ENCODE measurements around the gene XCL2.

Gene XCL2

DNA sequence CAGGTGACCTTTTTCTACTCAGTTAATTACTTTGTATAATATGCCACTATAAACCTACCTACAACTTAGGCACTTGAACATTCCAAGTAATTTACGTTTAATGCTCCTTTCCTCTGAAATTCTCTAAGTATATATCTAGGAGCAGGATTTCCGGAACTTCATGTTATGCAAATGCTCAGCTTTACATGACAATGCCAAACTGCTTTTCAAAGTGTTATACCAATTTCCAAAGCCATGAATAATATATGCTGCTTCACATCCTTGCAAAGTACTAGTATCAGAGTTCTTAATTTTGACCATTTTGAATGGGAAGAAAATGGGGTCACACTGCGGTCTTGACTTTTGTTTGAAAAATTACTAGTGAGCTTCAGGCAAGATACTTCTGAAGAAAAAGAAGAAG is 26.9 kb upstream of the XCL2 start:
- ChIA-PET POLR2A (no interaction called here), CTCF (interaction anchor here (1.2 to 1.3 kb wide), 2 partner anchors 11 to 132 kb away, joined by 3 to 5 read pairs; no protein-coding TSS in a partner anchor)
- no peak for DNase-seq (ENCODE audit: extremely low spot score)
- TF ChIP-seq, protein P1, sequence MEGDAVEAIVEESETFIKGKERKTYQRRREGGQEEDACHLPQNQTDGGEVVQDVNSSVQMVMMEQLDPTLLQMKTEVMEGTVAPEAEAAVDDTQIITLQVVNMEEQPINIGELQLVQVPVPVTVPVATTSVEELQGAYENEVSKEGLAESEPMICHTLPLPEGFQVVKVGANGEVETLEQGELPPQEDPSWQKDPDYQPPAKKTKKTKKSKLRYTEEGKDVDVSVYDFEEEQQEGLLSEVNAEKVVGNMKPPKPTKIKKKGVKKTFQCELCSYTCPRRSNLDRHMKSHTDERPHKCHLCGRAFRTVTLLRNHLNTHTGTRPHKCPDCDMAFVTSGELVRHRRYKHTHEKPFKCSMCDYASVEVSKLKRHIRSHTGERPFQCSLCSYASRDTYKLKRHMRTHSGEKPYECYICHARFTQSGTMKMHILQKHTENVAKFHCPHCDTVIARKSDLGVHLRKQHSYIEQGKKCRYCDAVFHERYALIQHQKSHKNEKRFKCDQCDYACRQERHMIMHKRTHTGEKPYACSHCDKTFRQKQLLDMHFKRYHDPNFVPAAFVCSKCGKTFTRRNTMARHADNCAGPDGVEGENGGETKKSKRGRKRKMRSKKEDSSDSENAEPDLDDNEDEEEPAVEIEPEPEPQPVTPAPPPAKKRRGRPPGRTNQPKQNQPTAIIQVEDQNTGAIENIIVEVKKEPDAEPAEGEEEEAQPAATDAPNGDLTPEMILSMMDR (IDR thresholded peaks at IDR 0.05; ENCODE audit: control extremely low read depth, extremely low read depth, low read depth, missing control alignments) = no peak

DNA sequence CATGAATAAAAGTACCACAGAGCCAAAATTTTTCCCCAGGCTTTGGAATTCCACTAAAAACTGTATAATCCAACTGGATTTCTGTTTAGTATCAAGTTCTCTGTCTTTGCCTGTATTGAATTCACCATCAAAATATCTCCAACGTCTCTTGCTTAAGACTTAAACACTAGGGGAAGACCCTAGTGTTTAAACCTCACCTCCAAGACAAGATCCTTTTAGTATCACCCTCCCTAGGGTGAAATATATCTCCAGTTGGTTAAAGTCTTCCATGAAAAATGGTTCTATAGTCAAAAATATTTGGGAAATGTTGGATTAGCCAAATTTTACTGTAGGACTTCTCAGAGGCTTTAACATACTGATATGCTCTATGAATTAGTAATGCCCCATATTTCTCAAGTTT is 24.5 kb upstream of the XCL2 start:
- POLR2A ChIA-PET = no interaction called here
- TF ChIP-seq, protein P1 (IDR thresholded peaks at IDR 0.05; ENCODE audit: control extremely low read depth, extremely low read depth, low read depth, missing control alignments) = no peak

DNA sequence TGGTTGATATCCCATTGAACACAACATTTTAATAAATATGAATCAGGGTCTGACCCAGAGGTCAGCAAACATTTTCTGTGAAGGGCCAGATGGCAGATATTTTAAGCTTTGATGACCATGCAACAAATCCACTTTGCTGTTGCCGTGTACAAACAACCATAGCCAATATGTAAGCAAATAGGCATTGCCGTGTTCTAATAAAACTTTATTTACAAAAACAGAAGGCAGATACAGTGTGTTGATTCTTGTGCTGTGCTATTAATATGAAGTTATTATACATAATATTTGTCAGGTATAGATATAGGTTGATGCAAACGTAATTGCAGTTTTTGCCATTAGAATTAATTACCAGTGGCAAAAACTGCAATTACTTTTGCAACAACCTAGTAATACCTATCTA is 23.8 kb upstream of the XCL2 start:
- CTCF ChIA-PET = interaction anchor here (1.1 to 1.3 kb wide), 2 partner anchors 14 to 225 kb away, joined by 3 read pairs; no protein-coding TSS in a partner anchor
- POLR2A ChIA-PET = no interaction called here
- TF ChIP-seq, protein P1 (IDR thresholded peaks at IDR 0.05; ENCODE audit: control extremely low read depth, extremely low read depth, low read depth, missing control alignments) = no peak
- no peak for DNase-seq (ENCODE audit: extremely low spot score)

More for the DNA sequence above, 24.5 kb upstream of the XCL2 start:
- CTCF ChIA-PET = interaction anchor here (0.9 to 1.5 kb wide), 6 partner anchors 10 to 226 kb away, joined by 3 to 6 read pairs (median 4); no protein-coding TSS in a partner anchor
- no peak for DNase-seq (ENCODE audit: extremely low spot score)

DNA sequence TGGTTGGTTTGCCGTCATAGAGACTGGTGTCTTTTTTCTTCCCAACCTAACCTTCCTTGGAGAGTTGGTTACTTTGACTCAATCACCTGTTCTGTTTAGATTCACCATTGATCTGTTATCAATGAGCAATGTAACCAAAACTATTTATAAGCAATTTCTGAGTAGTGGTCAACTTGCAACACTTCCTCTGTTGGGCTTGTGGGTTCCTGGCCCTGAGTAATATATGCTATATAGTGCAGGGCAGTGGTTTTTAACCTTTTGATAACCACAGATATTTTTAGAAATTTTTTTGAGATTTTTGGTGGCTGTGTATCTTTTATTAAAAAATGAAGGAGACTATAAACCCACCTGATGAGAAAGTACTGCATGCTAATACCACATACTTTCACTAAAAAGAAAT is 23.2 kb upstream of the XCL2 start:
- CTCF ChIA-PET = interaction anchor here (1.1 to 1.4 kb wide), 3 partner anchors 13 to 224 kb away, joined by 3 read pairs; no protein-coding TSS in a partner anchor
- TF ChIP-seq, protein P1 (IDR thresholded peaks at IDR 0.05; ENCODE audit: control extremely low read depth, extremely low read depth, low read depth, missing control alignments) = no peak
- DNase-seq (ENCODE audit: extremely low spot score) = no peak
- POLR2A ChIA-PET = no interaction called here

DNA sequence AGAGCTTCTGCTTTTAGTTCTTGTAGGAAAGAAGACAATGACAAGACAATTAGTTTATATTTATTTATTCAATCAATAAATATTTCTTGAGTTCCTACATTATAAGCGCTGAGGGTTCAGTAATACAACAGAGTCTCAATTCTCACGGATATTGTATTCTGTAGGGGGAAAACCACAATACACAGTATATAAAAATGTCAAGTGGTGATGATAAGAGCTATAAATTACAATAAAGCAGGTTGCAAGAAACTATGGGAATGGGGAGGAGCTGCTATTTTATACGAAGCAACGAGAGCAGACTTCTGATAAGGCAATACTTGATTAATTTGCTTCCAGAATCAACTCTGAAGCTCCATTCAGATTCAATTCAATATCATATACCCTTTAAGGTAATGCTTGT is 22.0 kb upstream of the XCL2 start:
- TF ChIP-seq, protein P1 (IDR thresholded peaks at IDR 0.05; ENCODE audit: control extremely low read depth, extremely low read depth, low read depth, missing control alignments) = no peak
- no peak for DNase-seq (ENCODE audit: extremely low spot score)
- ChIA-PET CTCF (interaction anchor here (0.7 to 1.6 kb wide), 5 partner anchors 11 to 125 kb away, joined by 3 to 8 read pairs (median 3); no protein-coding TSS in a partner anchor), POLR2A (no interaction called here)

DNA sequence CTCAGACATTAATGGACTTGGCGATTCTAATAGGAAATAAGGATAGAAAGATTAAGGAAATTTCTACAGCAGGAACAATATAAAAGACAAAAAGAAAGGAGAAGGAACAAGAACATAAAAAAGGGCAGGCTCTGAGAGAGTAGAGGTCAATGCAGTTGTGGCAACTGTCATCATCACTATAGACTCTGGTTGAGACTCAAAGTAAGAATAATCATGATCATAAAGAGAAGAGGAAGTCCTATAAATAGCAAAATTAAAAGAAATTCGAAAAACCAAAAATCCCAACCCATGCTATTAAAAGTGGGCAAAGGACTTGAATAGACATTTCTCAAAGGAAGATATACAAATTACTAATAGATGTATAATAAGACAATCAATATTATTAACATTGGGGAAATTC is 18.2 kb upstream of the XCL2 start:
- no peak for DNase-seq (ENCODE audit: extremely low spot score)
- ChIA-PET CTCF (interaction anchor here (1.0 kb wide), 1 partner anchor 54 kb away, joined by 3 read pairs; no protein-coding TSS in a partner anchor), POLR2A (no interaction called here)
- TF ChIP-seq, protein P1 (IDR thresholded peaks at IDR 0.05; ENCODE audit: control extremely low read depth, extremely low read depth, low read depth, missing control alignments) = no peak
